EH (cell line): ENCODE results near the gene HTRA1.
A peak's percentile ranks its signal among the peaks of the same experiment; 100 is the strongest.

Experiments used
- DNase-seq: peaks from one replicate; pipeline ENCODE4 v3.0.0-alpha.2; 2015; ENCODE audit warnings: low read depth

The HTRA1 gene

DNA sequence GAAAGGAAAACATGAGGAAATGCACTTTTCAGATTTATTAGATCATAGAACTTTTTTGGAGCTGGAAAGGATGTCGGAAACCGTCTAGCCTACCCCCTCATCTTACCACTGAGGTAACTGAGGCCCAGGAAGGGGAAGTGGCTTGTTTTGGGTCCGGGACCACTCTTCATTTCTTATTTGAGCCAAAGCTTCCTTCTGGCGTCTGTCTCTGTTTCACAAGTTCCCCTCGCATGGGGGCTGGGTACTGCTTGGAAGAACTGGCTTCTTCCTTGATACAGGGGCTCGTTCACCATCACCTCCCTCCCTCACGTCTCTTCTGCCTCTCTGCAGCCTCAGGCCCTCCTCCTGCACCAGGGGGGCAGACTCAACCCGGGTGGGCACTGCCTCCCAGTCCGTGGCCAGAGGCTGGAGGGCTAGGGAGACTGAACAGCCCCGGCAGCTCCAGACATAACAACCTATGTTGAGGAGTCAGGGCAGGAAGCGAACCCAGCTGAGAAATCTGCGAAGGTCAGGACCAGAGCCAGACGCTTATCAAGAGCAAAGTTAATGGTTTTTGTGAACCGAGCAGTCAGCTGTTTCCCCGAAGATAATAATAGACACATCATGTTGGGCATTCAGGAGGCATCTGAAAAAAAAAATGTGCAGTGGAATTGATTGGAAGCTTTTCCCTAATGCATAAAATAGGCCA lies 12.9 kb downstream of the HTRA1 start:
- no peak for DNase-seq

DNA sequence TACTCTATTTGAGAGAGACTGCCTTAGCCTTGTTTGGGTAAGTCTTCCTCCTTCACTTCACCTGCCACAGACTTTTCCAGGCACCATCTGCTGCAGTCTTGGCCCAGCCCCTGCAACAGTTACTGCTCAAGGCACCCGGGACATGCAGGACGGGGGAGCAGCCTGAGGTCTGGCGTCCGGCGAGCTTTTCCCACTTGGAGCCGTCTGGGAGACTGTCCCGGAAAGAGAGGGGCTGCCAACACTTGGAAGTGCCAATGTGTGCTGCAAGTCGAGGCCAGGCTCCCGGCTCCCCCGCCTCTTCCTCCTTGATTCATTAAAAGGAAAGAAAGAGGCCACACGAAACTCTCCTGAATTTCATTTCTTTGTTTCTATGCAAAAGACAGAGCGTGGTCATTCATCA lies 13.7 kb downstream of the HTRA1 start:
- no peak for DNase-seq

DNA sequence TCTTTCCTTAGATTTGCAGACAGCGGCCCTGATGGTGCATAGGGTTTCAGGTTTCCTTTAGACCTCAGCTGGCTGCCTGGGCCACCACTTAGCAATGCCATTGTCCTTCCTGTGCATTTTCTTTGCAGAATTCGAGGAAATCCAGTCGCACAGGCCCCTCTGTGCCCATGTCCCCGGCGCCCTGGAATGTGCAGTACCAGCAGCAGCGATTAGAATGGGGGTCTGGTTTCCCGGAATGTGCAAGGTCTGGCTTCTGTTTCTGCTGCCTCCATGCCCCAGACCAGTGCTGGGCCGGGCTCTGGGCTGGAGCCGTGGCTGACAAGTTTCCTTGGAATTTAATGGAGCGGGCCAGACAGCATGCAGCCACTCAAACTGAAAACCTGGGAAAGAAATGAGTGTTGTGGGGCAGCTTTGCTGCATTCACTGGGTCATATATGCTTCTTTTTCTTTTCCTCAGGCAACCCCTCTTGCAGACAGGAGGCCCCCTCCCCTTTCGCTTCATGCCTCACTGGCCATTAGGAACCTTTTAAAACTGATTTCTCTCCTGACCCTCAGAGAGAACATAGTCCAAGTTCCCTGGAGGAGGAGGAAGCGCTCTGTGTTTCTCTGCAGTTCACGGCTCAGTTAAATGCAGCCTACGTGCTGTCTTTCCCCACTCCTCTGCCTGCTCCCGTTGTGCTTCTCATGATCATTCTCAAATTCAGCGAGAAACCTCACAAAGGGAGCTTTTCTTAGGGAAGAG lies 14.4 kb downstream of the HTRA1 start:
- DNase-seq = peak; percentile 20

DNA sequence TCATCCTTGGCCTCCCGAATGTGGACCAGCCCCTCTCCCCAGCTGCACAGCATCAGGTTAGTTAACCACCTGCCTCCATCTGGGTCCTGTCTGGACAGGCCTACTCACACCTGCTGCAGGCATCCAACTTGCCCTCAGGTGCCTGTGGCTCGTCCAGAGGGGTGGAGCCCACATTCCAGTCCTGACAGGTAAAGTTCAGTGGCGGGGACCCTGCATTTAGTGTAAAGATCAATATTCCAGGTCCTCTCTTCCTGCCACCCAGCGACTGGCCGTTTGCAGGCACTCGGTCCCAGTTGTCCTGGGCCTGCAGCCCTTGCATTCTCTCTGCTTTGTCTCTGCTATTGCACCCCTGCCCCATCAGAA lies 15.0 kb downstream of the HTRA1 start:
- DNase-seq = no peak

DNA sequence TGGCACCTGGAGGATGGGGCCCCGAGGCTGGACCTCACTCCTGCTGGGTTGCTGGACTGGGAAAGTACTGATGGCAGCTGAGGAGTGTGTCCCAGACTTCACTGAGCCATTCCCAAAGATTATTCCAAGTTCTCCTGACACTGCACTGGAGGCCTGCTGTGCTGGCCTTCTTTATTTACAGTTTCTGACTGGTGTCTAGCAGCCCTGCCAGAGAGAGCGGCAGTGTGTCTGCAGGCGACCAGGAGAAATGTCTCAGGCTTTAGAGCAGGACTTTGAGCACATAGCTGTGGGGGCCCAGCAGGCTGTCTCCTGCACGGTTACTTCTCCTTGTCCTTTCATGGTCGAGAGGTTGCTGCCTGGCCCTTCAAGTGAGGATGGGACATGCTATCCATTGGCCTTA lies 16.1 kb downstream of the HTRA1 start:
- DNase-seq = no peak

DNA sequence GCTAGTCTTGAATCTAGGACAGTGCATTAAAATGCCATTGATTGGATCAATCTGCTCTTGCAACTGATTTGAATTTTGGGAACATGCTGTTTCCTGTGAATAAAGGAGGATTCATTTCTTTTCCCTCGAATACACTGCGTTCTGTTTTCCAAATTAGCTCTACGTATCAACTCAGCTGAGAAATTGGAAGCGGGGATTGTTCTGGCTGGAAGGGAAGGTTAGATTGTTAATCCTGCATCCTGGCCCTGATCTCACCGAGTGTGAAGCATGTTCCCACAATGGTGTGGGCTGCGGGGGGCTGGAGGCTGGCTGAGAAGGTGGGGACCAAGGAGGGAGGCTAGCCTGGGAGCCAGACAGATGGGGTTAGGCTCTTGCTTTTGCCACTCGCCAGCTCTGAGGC lies 17.6 kb downstream of the HTRA1 start:
- no peak for DNase-seq

DNA sequence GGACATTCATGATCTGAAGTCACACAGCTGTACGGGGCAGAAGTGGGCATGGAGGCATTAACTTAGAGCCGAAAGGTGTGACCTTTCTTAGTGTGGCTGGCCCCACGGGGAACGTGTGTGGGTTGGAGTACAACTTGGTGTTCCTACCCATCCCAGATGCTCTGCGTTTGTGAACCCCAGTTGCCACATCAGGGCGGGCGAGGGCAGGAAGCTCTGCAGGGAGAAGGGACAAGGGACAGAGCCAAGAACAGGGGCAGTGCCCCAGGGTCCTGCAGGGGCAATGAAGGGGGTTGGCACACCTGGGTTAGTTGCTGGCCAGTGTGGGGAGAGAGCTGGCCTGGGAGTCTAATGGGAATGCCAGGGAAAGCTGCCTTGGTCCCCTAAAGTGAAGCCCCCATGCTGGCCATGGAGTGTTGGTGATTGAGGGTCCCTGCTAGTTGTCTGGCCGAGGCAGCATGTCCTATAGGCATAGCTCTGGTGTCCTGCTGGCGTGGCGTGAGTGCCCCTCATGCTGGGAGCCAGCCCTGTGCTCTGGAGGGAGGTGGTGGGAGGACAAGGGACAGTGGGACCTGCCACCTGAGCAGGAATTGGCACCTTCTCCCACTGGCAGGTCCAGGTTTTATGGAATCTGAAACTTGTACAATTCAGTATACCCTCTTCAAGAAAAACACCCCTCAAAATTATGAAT lies 18.9 kb downstream of the HTRA1 start:
- no peak for DNase-seq

DNA sequence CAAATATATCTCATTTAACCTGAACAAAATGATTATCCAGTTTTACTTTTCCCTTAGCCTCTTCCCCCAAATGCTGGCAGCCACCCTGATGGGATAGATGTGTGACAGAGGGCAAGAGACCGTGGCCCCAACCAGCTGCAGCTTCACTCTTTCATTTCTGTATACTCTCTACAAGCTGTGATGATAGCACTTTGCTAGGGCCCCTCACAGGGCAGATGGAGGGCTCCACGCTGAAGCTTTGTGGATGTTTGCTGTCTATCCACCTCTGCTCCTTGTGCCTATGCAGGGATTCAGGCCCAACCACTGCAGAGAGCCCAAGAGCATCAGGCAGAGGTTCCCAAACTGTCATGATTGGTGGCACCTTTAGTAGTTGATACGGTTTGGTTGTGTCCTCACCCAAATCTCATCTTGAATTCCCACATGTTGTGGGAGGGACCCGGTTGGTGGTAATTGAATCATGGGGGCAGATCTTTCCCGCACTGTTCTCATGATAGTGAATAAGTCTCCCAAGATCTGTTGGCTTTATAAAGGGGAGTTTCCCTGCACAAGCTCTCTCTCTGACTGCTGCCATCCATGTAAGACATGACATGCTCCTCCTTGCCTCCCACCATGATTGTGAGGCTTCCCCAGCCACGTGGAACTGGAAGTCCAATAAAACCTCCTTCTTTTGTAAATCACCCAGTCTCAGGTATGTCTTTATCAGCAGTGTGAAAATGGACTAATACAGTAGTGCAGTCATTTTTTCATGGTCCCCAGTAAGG lies 20.1 kb downstream of the HTRA1 start:
- no peak for DNase-seq

DNA sequence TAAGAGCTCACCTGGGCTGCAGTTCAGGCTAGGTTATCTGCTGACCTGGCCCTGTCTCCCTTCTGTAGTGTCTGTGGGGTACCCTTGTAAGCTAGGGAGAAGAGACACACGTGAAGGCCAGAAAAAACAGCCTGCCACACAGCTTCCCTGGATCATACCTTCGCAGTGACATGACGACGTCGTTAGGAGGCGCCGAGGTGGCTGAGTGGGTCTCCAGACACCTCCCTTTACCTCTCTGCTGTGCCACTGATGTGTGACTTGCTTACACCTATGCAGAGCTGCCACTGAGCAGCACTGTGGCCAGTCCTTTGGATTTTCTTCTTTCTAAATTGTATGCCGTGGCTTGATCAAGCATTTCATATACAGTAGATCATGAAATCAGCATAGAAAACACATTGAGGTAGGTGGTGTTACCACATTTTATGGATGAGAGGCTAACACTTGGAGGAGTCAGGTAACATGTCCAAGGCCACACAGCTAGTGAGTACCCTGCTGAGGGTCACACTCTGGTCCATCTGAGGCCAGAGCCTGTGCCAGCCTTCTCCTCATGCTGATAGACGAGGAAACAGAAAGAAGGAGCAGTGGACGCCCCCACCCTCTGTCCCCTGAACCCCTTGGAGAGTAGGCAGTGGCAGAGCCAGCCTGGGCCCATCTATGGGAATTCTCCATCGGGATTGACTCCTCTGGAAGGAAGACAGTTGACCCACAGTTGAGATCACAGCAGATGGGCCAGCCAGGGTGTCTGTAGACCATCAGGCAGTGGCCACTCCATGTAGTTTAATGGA lies 23.1 kb downstream of the HTRA1 start:
- no peak for DNase-seq

DNA sequence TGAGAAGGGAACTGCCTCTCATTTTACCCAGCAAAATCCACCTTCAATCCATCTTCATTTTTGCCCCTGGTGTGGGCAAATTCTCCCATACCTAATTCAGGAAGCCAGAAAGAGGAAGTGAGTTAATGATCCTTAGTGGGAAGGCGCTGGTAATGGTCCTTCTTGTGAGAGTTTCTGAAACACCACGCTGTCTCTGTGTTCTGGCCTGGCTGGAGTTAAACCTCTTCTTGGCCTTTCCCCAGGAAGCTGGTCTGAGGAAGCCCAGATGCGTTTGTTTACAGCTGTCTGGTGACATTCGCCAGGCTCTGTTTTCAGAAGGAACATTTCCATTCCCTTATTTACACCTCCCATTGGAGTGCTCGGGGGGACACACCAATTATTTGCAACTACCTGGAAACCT lies 24.3 kb downstream of the HTRA1 start:
- no peak for DNase-seq

DNA sequence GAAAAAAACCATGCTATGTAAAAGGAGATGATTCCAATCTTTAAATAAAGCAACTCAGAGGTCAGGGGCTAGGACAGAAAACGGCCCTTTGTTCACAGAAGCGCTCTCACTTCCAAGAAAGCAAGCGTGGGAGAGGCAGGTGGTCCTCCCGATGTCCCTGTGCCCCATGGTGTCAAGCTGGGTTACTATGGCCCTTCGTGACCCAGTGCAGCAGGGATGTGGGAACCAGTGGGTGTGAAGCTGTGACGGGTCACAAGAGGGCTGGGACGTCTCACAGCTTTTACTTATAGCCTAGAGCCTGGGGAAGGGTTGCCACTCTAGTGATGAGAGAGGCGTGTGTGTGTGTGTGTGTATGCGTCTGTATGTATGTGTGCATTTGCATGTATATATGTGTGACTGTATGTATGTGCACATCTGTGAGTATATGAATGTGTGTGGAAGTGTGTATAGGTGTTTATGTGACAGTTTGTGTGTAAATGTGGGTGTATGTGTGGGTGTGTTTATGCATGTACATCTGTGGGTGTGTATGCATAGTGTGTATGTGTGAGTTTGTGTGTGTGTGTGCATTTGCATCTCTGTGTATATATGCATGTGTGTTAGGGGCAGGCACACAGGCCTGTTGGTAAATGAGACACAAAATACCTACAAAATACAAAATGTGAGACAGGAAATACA lies 25.2 kb downstream of the HTRA1 start:
- no peak for DNase-seq

DNA sequence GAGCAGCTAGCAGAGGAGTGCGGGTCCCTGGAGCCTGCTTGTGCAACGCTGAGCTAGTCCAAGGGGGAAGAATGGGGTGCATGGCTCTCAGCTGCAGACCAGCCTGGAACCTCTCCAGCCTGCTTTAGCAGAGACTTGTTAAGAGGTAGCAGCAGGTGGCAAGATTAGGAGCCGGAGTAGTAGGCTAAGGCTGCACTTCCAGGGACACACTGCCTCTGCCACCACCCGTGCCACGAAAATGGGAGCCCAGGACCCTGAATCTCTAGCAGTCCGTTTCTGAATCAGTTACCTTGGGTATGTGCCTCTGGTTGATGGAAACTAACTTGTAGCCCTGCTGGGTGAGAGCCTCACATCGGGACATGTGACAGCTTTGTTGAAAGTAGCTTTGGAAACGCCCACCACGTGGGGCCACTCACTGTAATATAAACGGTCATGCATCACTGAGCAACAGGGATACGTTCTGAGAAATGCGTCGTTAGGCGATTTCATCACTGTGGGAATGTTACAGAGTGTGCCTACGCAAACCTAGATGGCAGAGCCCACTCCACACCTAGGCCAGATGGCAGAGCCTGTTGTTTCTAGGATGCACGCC lies 25.9 kb downstream of the HTRA1 start:
- no peak for DNase-seq

DNA sequence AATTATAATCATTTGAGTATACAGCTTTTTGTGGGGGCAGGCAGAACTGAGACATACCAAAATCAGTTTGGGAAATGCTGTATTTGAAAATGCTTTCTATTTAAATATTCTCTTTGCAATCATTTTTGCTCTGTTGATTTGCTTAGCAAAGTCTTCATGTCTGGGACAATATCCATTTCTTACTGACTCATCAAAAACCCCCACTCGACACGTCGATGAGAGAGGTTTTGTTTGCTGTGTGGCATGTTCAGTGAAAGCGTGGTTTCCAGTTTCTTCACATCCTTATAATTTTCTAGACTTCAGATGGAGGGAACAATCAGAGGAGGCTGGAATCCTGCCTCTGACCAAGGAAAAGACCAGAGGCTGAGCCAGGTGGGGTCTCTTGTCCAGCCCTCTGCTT lies 28.9 kb downstream of the HTRA1 start:
- DNase-seq = no peak

DNA sequence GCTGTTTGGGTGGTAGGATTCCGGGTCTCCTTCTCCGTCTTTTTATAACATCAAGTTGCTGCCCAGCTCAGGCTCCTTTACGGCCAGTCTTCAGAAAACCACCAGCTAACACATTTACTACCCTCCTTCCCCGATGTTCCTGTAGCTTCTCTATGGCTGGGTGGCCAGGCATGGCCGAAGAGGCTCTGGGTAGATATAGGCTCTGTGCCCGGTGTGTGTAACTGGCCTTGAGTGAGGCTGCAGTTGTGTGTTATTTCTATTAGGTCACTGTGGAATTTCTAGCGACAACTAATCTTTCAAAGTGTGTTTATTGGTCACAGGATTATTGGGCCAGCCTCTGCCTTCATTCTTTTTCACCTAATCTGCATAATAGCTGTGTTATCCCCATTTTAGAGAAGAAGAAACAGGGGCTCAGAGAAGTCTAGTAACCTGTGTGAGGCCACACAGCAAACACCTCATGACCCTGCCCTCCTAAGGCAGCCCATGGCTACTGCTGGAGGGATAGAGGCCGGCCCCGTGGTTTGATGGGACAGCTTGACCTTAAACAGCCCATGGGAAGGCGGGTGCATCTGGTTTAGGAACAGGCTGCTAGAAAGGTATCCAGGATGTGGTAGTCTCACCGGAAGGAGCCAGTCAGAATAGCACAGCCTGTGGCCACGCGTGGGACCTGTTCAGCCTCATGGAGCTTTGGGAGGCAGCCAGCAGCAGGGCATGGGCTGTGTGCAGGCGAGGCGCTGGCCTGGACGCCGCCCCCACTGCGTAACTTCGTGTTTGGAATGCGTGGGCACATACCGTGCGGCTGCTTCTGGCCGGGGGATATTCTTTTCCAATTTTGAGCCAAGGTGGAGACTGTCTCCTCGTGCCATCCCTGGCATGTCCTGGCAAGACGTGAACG lies 29.7 kb downstream of the HTRA1 start:
- peak; percentile 43 for DNase-seq

DNA sequence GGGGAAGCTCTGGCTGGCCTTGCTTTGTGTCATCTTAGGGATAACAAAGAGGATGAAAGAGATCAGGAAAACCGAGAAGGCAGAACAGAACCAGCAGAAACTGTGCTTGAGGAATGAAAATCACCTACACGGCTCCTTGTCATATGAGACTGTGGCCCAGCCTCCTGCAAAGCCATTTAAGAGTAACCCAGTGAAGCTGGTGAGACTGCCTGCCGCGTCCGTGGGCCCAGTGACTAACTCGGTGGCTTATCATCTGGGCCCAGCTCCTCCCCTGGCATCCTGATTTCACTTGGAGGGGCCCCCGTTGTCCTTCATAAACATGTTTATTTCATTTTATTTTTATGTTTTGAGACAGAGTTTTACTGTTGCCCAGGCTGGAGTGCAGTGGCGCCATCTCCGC lies 30.7 kb downstream of the HTRA1 start:
- no peak for DNase-seq

DNA sequence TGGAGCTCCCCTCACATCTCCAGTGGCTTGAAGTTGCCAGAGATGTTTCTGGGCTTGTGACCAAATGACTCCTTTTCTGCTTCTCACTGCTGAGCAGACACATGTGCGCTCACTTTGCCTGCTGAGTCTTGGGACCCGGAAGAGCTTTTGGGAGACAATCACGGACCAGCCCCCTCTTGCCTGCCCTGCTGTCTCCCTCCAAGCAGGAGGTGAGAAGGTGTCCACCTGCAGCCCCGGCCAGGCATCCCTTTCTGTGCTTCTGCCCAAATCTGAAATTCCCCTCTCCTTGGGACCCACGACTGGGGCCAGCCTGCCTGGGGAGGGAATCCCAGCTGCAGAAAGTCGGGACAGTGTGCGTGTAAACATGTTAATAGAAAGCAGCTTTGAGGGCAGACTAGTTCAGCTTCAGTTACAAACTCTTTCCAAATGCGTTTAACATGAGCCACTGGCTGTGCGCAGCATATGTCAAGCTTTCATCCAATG lies 31.7 kb downstream of the HTRA1 start:
- DNase-seq = peak; percentile 22

DNA sequence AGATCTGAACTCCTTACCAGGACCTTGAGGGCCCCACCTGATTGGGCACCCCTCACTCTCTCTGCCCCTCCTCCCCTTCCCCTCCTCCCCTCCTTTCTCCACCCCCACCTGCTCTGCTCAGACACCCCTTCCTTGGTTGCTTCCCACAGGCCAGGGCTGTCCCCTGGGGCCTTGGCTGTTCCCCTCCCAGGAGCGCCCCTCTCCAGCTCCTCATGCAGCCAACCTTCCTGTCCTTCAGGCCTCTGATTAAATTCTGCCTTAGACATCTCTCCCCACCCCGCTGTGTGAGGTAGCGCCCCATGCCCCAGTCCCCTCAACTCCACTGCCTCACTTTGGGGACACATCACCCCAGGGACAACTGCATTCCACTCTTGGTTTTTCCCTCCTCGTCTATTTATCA lies 32.4 kb downstream of the HTRA1 start:
- DNase-seq = no peak

DNA sequence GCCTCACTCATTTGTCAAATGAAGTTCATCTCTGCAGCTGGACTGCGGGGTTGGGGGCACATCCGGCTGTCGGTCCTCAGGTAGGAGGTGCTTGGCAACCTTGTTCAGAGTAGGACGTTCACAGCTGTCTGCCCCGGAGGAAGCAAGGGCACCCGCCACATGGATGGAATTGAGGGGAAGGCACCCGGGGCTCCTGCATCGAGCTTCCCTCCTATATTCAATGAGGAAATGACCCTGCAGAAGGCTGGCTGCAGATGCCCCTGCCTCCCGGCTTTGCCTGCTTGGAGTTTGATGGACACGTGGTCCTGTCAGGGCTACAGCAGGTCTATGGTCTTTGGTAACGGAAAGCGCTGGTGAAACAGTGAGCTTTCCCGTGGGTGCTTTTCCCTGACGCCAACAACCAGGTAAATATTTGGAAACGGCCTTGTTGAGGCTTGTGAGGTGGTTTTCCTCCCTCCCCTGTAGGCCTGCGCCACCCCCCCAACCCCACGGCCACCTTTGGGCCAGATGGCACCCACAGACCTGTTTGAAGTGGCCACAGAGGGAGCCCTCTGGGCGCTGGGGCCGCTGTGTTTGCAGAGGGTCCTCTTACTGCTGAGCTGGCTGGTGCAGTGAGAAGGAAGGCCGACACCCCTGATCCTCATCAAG lies 32.9 kb downstream of the HTRA1 start:
- DNase-seq = no peak

DNA sequence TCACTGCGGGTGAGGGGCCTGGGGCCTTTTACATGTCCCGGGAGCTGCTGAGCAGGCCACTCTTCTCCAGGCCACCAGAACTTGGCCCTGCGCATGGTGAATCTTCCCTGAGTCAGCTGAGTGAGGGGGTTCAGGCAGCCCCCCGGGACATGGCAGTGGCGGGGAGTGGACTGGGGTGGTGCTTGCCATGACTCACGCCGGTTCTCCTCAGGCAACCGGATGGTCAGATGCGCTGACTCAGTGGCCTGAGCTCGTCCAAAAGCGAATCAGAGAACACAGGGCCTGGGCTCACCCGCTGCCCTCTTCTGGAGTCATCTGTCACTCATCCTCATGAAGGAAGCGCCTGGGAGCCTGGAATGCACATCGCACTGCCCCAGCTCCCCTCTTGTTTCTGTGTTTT lies 33.5 kb downstream of the HTRA1 start:
- DNase-seq = peak; percentile 65
